Left ventricle myocardium inferior (tissue), 1 donor: ENCODE data around the gene CAMK2G. TPM values are rescaled to one million over a fixed set of nuclear protein-coding genes. Genes with fewer than 3 reads are reported as not detected.

Experiments
- DNase-seq: peaks from one replicate; pipeline ENCODE4 v3.0.0-alpha.2; 2020
- H3K27ac ChIP-seq: fragments of 200-600 bp; replicated peaks from 2 replicates; pipeline ENCODE4 v1.8.0; 2021
- H3K27me3 ChIP-seq: fragments of 200-600 bp; 2 replicates; pipeline ENCODE4 v1.8.0; 2021; ENCODE audit warnings: low read depth
- H3K36me3 ChIP-seq: fragments of 200-600 bp; 2 replicates; pipeline ENCODE4 v1.8.0; 2021
- H3K4me1 ChIP-seq: fragments of 200-600 bp; 2 replicates; pipeline ENCODE4 v1.8.0; 2021
- H3K4me3 ChIP-seq: fragments of 200-600 bp; 2 replicates; pipeline ENCODE4 v1.8.0; 2021; ENCODE audit warnings: mild to moderate bottlenecking, moderate library complexity
- H3K9me3 ChIP-seq: fragments of 200-600 bp; replicated peaks from 2 replicates; pipeline ENCODE4 v1.8.0; 2021
- CTCF ChIP-seq: fragments of 200-600 bp; IDR thresholded peaks from 2 replicates; pipeline ENCODE4 v1.8.0; 2021; ENCODE audit warnings: antibody characterized with exemption, mild to moderate bottlenecking, borderline replicate concordance
- intact Hi-C: fragments of 100-400 bp; cut with micrococcal nuclease; formaldehyde crosslinking; loops from one replicate; pipeline ENCODE4 v1.11.0; 2022
- total RNA-seq: library from RNA; stranded (reverse); fragmentation: NEBNext Ultra II Directional; extraction: Animal tissue kit (Norgen Biotek cat#: 25700); gene quantifications from one replicate; pipeline ENCODE4 v1.2.1, GENCODE V29; 2021
- donor health status: DM: no; HTN: yes; CAD: no; lungs with severe emphysema.

CAMK2G gene
- total RNA-seq, 1 donor from 2014 or later = 12.5 TPM

DNA sequence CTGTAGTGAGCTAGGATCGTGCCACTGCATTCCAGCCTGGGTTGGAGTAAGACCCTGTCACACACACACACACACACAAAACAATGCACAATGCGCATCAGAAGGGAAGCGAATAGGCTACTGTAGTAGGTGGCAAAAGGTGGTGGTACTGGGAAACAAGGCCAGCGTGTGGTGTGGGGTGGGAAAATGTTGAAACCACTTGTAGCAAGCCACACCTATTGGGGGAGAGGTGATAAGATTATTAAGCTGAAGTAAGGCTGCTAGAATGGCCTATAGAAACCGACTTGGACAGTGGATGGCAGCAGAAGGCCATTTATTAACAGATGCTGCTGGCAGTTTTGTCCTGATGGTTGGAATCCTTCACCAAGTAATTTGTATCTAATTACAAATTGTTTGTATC, 99.7 kb downstream of the CAMK2G start:
- no peaks in the 10 kb centered on the region for H3K27me3 ChIP-seq
- peaks cover 64% of the 10 kb centered on the region for H3K4me1 ChIP-seq
- DNase-seq = no peak
- peak overlapping the region; percentile 99 for H3K27ac ChIP-seq
- no peaks in the 10 kb centered on the region for H3K9me3 ChIP-seq
- intact Hi-C loops = no loop called here
- peaks cover 71% of the 10 kb centered on the region for H3K36me3 ChIP-seq
- H3K4me3 ChIP-seq = peak overlapping the region; percentile 97
- no peak for TF ChIP-seq CTCF

- intact Hi-C loops = no loop called here
- peaks cover 71% of the 10 kb centered on the region for H3K36me3 ChIP-seq
These were observed 101.0 kb downstream of the CAMK2G start for GRCh38 chr10:73773152-73773879.

DNA sequence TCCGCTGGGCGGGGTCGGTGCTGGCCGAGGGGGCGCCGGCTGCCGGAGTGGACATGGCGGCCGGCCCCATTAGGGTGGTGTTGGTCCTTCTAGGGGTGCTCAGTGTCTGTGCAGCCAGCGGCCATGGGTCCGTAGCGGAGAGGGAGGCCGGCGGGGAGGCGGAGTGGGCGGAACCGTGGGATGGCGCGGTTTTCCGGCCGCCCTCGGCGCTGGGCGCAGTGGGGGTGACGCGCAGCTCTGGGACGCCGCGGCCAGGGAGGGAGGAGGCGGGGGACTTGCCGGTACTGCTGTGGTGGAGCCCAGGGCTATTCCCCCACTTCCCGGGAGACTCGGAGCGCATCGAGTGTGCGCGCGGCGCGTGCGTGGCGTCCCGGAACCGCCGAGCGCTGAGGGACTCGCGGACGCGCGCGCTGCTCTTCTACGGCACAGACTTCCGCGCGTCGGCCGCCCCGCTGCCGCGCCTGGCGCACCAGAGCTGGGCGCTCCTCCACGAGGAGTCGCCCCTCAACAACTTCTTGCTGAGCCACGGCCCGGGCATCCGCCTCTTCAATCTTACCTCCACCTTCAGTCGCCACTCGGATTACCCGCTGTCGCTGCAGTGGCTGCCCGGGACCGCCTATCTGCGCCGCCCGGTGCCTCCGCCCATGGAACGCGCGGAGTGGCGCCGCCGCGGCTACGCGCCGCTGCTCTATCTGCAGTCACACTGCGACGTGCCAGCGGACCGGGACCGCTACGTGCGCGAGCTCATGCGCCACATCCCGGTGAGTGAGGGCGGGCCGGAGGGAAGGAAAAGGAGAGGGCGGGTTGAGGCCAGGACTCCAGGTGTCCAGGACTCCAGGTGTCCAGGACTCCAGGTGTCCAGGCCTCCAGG, 101.8 kb downstream of the CAMK2G start:
- peak overlapping the region; percentile 99 for H3K27ac ChIP-seq
- H3K4me3 ChIP-seq = peak overlapping the region; percentile 97
- TF ChIP-seq CTCF = peak; percentile 37
- H3K9me3 ChIP-seq = no peaks in the 10 kb centered on the region
- peaks cover 73% of the 10 kb centered on the region for H3K36me3 ChIP-seq
- peaks cover 64% of the 10 kb centered on the region for H3K4me1 ChIP-seq
- no peaks in the 10 kb centered on the region for H3K27me3 ChIP-seq
- DNase-seq = peak; percentile 85
- intact Hi-C loops = no loop called here

More at GRCh38 chr10:73773152-73773879, 101.0 kb downstream of the CAMK2G start:
- DNase-seq = no peak
- no peaks in the 10 kb centered on the region for H3K9me3 ChIP-seq
- H3K27ac ChIP-seq = peak overlapping the region; percentile 99
- H3K4me1 ChIP-seq = peaks cover 64% of the 10 kb centered on the region
- H3K4me3 ChIP-seq = peak overlapping the region; percentile 97
- no peaks in the 10 kb centered on the region for H3K27me3 ChIP-seq
- TF ChIP-seq CTCF = no peak

DNA sequence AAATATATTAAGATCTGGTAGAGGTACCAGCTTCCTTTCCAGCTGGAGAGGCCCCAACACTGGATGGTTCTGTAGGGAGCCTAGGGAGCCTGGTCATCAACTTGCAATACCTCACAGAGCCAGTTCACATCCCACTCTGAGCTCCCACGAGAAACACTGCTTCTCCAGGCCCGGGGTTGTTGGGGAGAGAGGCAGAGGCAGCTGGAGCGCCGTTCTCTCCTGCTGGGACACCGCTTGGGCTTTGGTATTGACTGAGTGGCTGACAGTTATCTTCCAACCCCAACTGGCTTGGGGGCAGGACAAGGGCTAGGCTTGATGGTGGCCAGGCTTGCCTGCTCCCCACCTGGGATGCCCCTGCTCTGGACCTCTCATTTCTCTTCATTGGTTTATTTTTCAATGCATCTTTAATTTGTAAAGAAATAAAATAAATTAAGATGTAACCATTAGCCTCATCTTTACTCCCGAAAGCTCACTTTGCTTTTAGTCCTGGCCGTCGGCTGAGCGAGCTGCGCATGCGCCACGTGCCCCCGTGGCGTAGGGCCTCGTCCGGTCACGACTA, 102.6 kb downstream of the CAMK2G start:
- H3K4me3 ChIP-seq = peak overlapping the region; percentile 97
- H3K36me3 ChIP-seq = peaks cover 74% of the 10 kb centered on the region
- peak overlapping the region; percentile 99 for H3K27ac ChIP-seq
- no peaks in the 10 kb centered on the region for H3K27me3 ChIP-seq
- TF ChIP-seq CTCF = no peak
- DNase-seq = peak; percentile 91
- H3K4me1 ChIP-seq = peaks cover 59% of the 10 kb centered on the region
- no peaks in the 10 kb centered on the region for H3K9me3 ChIP-seq
- intact Hi-C loops = no loop called here

DNA sequence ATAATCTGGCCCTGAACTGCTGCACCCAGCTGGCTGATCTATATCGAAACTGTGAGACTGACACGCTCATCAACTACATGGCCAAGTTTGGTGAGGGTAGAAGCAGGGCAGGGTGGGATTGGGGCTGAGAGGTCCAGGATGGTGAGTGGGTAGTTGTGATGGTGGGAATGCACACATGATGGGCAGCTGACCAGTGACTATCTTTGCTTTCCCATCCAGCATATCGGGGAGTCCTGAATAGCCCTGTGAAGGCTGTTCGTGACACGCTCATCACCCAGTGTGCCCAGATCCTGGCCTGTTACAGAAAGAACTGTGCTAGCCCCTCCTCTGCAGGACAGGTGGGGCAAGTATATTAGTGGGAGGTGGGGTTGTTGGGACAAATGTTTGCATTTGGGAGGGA, 105.0 kb downstream of the CAMK2G start:
- Histone ChIP-seq H3K4me3 (no peak overlapping the region), H3K4me1 (peaks cover 39% of the 10 kb centered on the region), H3K27ac (no peak overlapping the region), H3K36me3 (peaks cover 80% of the 10 kb centered on the region), H3K27me3 (no peaks in the 10 kb centered on the region), H3K9me3 (no peaks in the 10 kb centered on the region)
- intact Hi-C loops = no loop called here
- no peak for TF ChIP-seq CTCF
- DNase-seq = no peak
